ENCODE results near the gene NAT9. TPM values are rescaled to one million over a fixed set of nuclear protein-coding genes. Genes with fewer than 3 reads are reported as not detected.

The NAT9 gene
- total and polyA plus RNA-seq, 4 donors = 27.1 to 47.4 (median 36.6) TPM

GRCh38 chr17:74757502-74757901 lies 18.6 kb downstream of the NAT9 start:
- TF ChIP-seq CTCF (IDR thresholded peaks at IDR 0.05; ENCODE audit: control extremely low read depth, extremely low read depth) = no peak
- Histone ChIP-seq H3K4me3 (no peak overlapping the region), H3K27ac (ENCODE audit: low read depth in 1 of 2, low read length in 1 of 2) (no peak overlapping the region), H3K9ac (ENCODE audit: insufficient read depth in 1 of 2, low read length in 2 of 2) (no peak overlapping the region), H3K36me3 (ENCODE audit: control insufficient read depth in 4 of 4, insufficient read depth in 4 of 4, low read length in 4 of 4) (peaks cover 0 to 6% (median 2%) of the 10 kb centered on the region in 4 donors), H3K9me3 (ENCODE audit: control insufficient read depth in 4 of 4, insufficient read depth in 3 of 4, low read length in 3 of 4) (no peaks in the 10 kb centered on the region), H3K4me1 (ENCODE audit: control insufficient read depth in 5 of 5, insufficient read depth in 5 of 5, low read length in 5 of 5) (peaks cover 8 to 59% (median 30%) of the 10 kb centered on the region in 5 donors), H3K27me3 (ENCODE audit: control insufficient read depth in 3 of 3, insufficient read depth in 3 of 3, low read length in 2 of 3) (no peaks in the 10 kb centered on the region)
- DNase-seq = peak; percentile 78 to 85 (median 82)
- no peak for ATAC-seq (ENCODE audit: insufficient read depth, low FRiP score)
- WGBS, 2 donors = 37 to 53% methylated on average over 3 of the region's 3 CpGs

- no peak overlapping the region for H3K9ac ChIP-seq (ENCODE audit: insufficient read depth in 1 of 2, low read length in 2 of 2)
- DNase-seq (no peak), ATAC-seq (ENCODE audit: insufficient read depth, low FRiP score) (no peak)
These were observed 19.3 kb downstream of the NAT9 start for GRCh38 chr17:74756891-74757290.

DNA sequence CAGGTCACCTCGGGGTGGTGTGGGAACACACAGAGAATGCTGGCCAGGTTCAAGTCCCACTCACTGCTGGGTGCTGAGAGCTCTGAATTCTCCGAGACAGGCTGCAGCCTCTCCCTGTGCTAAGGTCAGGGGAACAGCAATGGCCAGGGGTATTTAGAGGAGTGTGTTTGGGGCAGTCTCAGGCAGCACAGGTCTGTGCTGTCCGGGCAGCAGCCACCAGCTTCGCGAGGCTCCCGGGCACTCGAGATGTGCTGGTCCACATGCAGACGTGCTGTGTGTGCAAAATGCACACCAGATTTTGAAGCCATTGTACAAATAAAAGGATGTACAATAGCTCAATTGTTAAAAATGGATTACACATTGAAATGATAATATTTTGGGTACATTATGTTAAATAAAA lies 20.6 kb downstream of the NAT9 start:
- no peaks in the 10 kb centered on the region for H3K27me3 ChIP-seq (ENCODE audit: control insufficient read depth in 3 of 3, insufficient read depth in 3 of 3, low read length in 2 of 3)
- no peak overlapping the region for H3K27ac ChIP-seq (ENCODE audit: low read depth in 1 of 2, low read length in 1 of 2)
- H3K9me3 ChIP-seq (ENCODE audit: control insufficient read depth in 4 of 4, insufficient read depth in 3 of 4, low read length in 3 of 4) = no peaks in the 10 kb centered on the region
- ATAC-seq (ENCODE audit: insufficient read depth, low FRiP score) (no peak), DNase-seq (no peak)
- peaks cover 0 to 4% (median 1%) of the 10 kb centered on the region in 4 donors for H3K36me3 ChIP-seq (ENCODE audit: control insufficient read depth in 4 of 4, insufficient read depth in 4 of 4, low read length in 4 of 4)
- H3K4me3 ChIP-seq = no peak overlapping the region
- H3K4me1 ChIP-seq (ENCODE audit: control insufficient read depth in 5 of 5, insufficient read depth in 5 of 5, low read length in 5 of 5) = peaks cover 8 to 59% (median 29%) of the 10 kb centered on the region in 5 donors
- WGBS, 2 donors = 93% methylated on average over 8 of the region's 8 CpGs
- no peak for TF ChIP-seq CTCF (IDR thresholded peaks at IDR 0.05; ENCODE audit: control extremely low read depth, extremely low read depth)
- H3K9ac ChIP-seq (ENCODE audit: insufficient read depth in 1 of 2, low read length in 2 of 2) = no peak overlapping the region

More at GRCh38 chr17:74756891-74757290, 19.3 kb downstream of the NAT9 start:
- peaks cover 0 to 4% (median 1%) of the 10 kb centered on the region in 4 donors for H3K36me3 ChIP-seq (ENCODE audit: control insufficient read depth in 4 of 4, insufficient read depth in 4 of 4, low read length in 4 of 4)
- no peaks in the 10 kb centered on the region for H3K9me3 ChIP-seq (ENCODE audit: control insufficient read depth in 4 of 4, insufficient read depth in 3 of 4, low read length in 3 of 4)
- H3K4me3 ChIP-seq = no peak overlapping the region
- 30 to 67% methylated on average over 3 of the region's 3 CpGs for WGBS, 2 donors
- H3K4me1 ChIP-seq (ENCODE audit: control insufficient read depth in 5 of 5, insufficient read depth in 5 of 5, low read length in 5 of 5) = peaks cover 8 to 60% (median 31%) of the 10 kb centered on the region in 5 donors
- no peak for TF ChIP-seq CTCF (IDR thresholded peaks at IDR 0.05; ENCODE audit: control extremely low read depth, extremely low read depth)
- H3K27ac ChIP-seq (ENCODE audit: low read depth in 1 of 2, low read length in 1 of 2) = no peak overlapping the region
- no peaks in the 10 kb centered on the region for H3K27me3 ChIP-seq (ENCODE audit: control insufficient read depth in 3 of 3, insufficient read depth in 3 of 3, low read length in 2 of 3)

DNA sequence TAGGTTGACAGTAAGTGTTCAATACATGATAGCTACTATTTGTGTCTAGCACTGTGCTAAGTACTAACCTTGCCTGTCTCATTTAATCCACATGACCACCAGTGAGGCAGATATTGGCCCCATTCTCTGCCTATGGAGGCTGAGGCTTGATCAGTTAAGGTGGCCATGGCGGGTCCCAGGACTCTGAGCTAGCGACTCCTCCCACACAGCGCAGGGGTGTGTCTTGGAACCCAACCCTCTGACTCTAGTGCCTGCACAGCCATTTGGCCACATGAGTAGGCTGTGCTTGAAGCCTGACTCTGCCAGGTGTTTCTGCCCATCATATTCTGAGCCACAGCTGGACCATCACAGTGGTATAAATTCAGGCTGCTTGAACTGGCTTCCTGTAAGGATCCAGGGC lies 21.3 kb downstream of the NAT9 start:
- H3K27ac ChIP-seq (ENCODE audit: low read depth in 1 of 2, low read length in 1 of 2) = no peak overlapping the region
- no peaks in the 10 kb centered on the region for H3K9me3 ChIP-seq (ENCODE audit: control insufficient read depth in 4 of 4, insufficient read depth in 3 of 4, low read length in 3 of 4)
- H3K4me1 ChIP-seq (ENCODE audit: control insufficient read depth in 5 of 5, insufficient read depth in 5 of 5, low read length in 5 of 5) = peaks cover 6 to 59% (median 29%) of the 10 kb centered on the region in 5 donors
- no peak overlapping the region for H3K9ac ChIP-seq (ENCODE audit: insufficient read depth in 1 of 2, low read length in 2 of 2)
- peaks cover 0 to 4% (median 1%) of the 10 kb centered on the region in 4 donors for H3K36me3 ChIP-seq (ENCODE audit: control insufficient read depth in 4 of 4, insufficient read depth in 4 of 4, low read length in 4 of 4)
- no peak overlapping the region for H3K4me3 ChIP-seq
- DNase-seq (no peak), ATAC-seq (ENCODE audit: insufficient read depth, low FRiP score) (no peak)
- no peak for TF ChIP-seq CTCF (IDR thresholded peaks at IDR 0.05; ENCODE audit: control extremely low read depth, extremely low read depth)
- 94 to 97% methylated on average over 3 of the region's 3 CpGs for WGBS, 2 donors
- H3K27me3 ChIP-seq (ENCODE audit: control insufficient read depth in 3 of 3, insufficient read depth in 3 of 3, low read length in 2 of 3) = no peaks in the 10 kb centered on the region
